ENCODE data around the gene TNFRSF25.

- TF ChIP-seq CTCF (IDR thresholded peaks at IDR 0.05; ENCODE audit: poor library complexity) (no peak), EZH2 (IDR thresholded peaks at IDR 0.05; ENCODE audit: borderline replicate concordance) (no peak), EZH2phosphoT487 (IDR thresholded peaks at IDR 0.05; ENCODE audit: low read depth, severe bottlenecking, unreplicated experiment) (no peak)
Observed at GRCh38 chr1:6491081-6491449, 25.1 kb upstream of the TNFRSF25 start.
